MV-4-11 (cell line): ENCODE measurements around the gene MYL4.
"Not testable (repeated sequence)": the region's sequence is repeated elsewhere in the genome, so short reads cannot be mapped to it uniquely, and the experiment has no call there.

Source experiments
- DNase-seq: peaks from one replicate; lab custom pipeline; 2025; lab: John Stamatoyannopoulos, UW

MYL4 gene

GRCh38 chr17:47208744-47209488 is at the start of gene MYL4:
MYL4 (plus strand) TSS chr17:47209348; CDS start chr17:47209423, 75 bp downstream.
- no peak for DNase-seq

GRCh38 chr17:47162013-47162622 is 47.0 kb upstream of the MYL4 start:
- DNase-seq: no peak

- DNase-seq: no peak
These were observed 44.9 kb upstream of the MYL4 start for GRCh38 chr17:47164263-47164662.

GRCh38 chr17:47165137-47165536 is 44.0 kb upstream of the MYL4 start:
- no peak for DNase-seq

GRCh38 chr17:47166854-47167253 is 42.3 kb upstream of the MYL4 start:
- not testable (repeated sequence) for DNase-seq

- DNase-seq: not testable (repeated sequence)
These were observed 40.3 kb upstream of the MYL4 start for GRCh38 chr17:47168896-47169295.

- DNase-seq: no peak
These were observed 38.4 kb upstream of the MYL4 start for GRCh38 chr17:47170710-47171109.

- DNase-seq: peak; percentile 65
These were observed 36.2 kb upstream of the MYL4 start for GRCh38 chr17:47172696-47173565.

- DNase-seq: not testable (repeated sequence)
These were observed 34.3 kb upstream of the MYL4 start for GRCh38 chr17:47174823-47175222.

- no peak for DNase-seq
These were observed 32.7 kb upstream of the MYL4 start for GRCh38 chr17:47176389-47176826.

GRCh38 chr17:47177261-47177660 is 31.9 kb upstream of the MYL4 start:
- no peak for DNase-seq

GRCh38 chr17:47179141-47179540 is 30.0 kb upstream of the MYL4 start:
- DNase-seq: no peak

GRCh38 chr17:47180337-47180736 is 28.8 kb upstream of the MYL4 start:
- no peak for DNase-seq

GRCh38 chr17:47180988-47181387 is 28.2 kb upstream of the MYL4 start:
- DNase-seq: not testable (repeated sequence)

- DNase-seq: no peak
These were observed 24.5 kb upstream of the MYL4 start for GRCh38 chr17:47184681-47185080.

GRCh38 chr17:47188271-47188875 is 20.8 kb upstream of the MYL4 start:
- DNase-seq: peak; percentile 25

- peak; percentile 98 for DNase-seq
These were observed 20.0 kb upstream of the MYL4 start, which contains the start of gene CDC27 for GRCh38 chr17:47188876-47189731. CDC27 (minus strand) TSS chr17:47189295; CDS start chr17:47189172, 123 bp downstream.

GRCh38 chr17:47189732-47190237 is 19.4 kb upstream of the MYL4 start:
- DNase-seq: no peak

GRCh38 chr17:47190243-47190642 is 18.9 kb upstream of the MYL4 start:
- DNase-seq: no peak

GRCh38 chr17:47190770-47191169 is 18.4 kb upstream of the MYL4 start:
- DNase-seq: no peak

- DNase-seq: peak; percentile 92
These were observed 16.6 kb upstream of the MYL4 start for GRCh38 chr17:47192554-47192953.
